Suprapubic skin (tissue), 4 donors: ENCODE results near the gene CYP3A4. TPM values are rescaled to one million over a fixed set of nuclear protein-coding genes. Genes with fewer than 3 reads are reported as not detected.
"Not testable (repeated sequence)": the region's sequence is repeated elsewhere in the genome, so short reads cannot be mapped to it uniquely, and the experiment has no call there.

Experiments
- DNase-seq, 2 donors: peaks; one replicate each; pipeline ENCODE4 v3.0.0-alpha.2; 2019; ENCODE audit warnings: low spot score in 2 of 2
- H3K27ac ChIP-seq: fragments of 200-600 bp; sonication (generic); one replicate; pipeline ENCODE4 v1.5.1; 2019
- H3K27me3 ChIP-seq: fragments of 200-600 bp; sonication (generic); one replicate; pipeline ENCODE4 v1.5.1; 2019
- H3K36me3 ChIP-seq: fragments of 200-600 bp; sonication (generic); one replicate; pipeline ENCODE4 v1.5.1; 2019
- H3K4me1 ChIP-seq: fragments of 200-600 bp; sonication (generic); one replicate; pipeline ENCODE4 v1.5.1; 2019
- H3K4me3 ChIP-seq: fragments of 200-600 bp; sonication (generic); one replicate; pipeline ENCODE4 v1.5.1; 2019; ENCODE audit warnings: mild to moderate bottlenecking
- H3K9me3 ChIP-seq: fragments of 200-600 bp; sonication (generic); one replicate; pipeline ENCODE4 v1.5.1; 2019
- EP300 ChIP-seq: sonication (generic); formaldehyde crosslinking; IDR thresholded peaks from one replicate; pipeline ENCODE4 v1.6.1; 2017; ENCODE audit warnings: antibody characterized with exemption
- POLR2A ChIP-seq, 2 donors: fragments of 450-650 bp; IDR thresholded peaks; one replicate each; pipeline ENCODE4 v1.6.1; 2017; ENCODE audit warnings: antibody characterized with exemption in 2 of 2, mild to moderate bottlenecking in 2 of 2, moderate library complexity in 2 of 2
- POLR2AphosphoS5 ChIP-seq, 3 donors: sonication (generic); formaldehyde crosslinking; IDR thresholded peaks; one replicate each; pipeline ENCODE4 v1.6.1; 2017; ENCODE audit warnings: antibody characterized with exemption in 3 of 3
- WGBS: methylation state at CpG from one replicate; pipeline ENCODE4 v1.1.5; 2018; 5-methylcytosine and 5-hydroxymethylcytosine counted together
- total RNA-seq, 4 donors: library from RNA; depleted of rRNA; stranded (reverse); fragments of >200 nt; gene quantifications; one replicate each; pipeline ENCODE4 v1.1.0, GENCODE V29; 2016
- TF ChIP-seq, protein P1 (sequence below), 2 donors: fragments of 200-600 bp in 1 of 2; fragments of 450-650 bp in 1 of 2; sonication (generic) in 1 of 2; IDR thresholded peaks; one replicate each; pipeline ENCODE4 v1.5.1; 2016 to 2019; ENCODE audit warnings: antibody characterized with exemption in 2 of 2, mild to moderate bottlenecking in 1 of 2, moderate library complexity in 1 of 2

CYP3A4 gene
- total RNA-seq, 4 donors from 2014 or later, result 2.3 to 7.8 (median 4.4) TPM

GRCh38 chr7:99782012-99782953, 1.7 kb downstream of the CYP3A4 start:
- TF ChIP-seq EP300, result no peak
- TF ChIP-seq, protein P1, sequence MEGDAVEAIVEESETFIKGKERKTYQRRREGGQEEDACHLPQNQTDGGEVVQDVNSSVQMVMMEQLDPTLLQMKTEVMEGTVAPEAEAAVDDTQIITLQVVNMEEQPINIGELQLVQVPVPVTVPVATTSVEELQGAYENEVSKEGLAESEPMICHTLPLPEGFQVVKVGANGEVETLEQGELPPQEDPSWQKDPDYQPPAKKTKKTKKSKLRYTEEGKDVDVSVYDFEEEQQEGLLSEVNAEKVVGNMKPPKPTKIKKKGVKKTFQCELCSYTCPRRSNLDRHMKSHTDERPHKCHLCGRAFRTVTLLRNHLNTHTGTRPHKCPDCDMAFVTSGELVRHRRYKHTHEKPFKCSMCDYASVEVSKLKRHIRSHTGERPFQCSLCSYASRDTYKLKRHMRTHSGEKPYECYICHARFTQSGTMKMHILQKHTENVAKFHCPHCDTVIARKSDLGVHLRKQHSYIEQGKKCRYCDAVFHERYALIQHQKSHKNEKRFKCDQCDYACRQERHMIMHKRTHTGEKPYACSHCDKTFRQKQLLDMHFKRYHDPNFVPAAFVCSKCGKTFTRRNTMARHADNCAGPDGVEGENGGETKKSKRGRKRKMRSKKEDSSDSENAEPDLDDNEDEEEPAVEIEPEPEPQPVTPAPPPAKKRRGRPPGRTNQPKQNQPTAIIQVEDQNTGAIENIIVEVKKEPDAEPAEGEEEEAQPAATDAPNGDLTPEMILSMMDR (IDR thresholded peaks at IDR 0.05), result no peak
- TF ChIP-seq POLR2A (IDR thresholded peaks at IDR 0.05), result no peak
- no peak for TF ChIP-seq POLR2AphosphoS5 (IDR thresholded peaks at IDR 0.05)
- no peak overlapping the region for H3K27ac ChIP-seq
- 61% methylated on average over 5 of the region's 5 CpGs for WGBS

DNA sequence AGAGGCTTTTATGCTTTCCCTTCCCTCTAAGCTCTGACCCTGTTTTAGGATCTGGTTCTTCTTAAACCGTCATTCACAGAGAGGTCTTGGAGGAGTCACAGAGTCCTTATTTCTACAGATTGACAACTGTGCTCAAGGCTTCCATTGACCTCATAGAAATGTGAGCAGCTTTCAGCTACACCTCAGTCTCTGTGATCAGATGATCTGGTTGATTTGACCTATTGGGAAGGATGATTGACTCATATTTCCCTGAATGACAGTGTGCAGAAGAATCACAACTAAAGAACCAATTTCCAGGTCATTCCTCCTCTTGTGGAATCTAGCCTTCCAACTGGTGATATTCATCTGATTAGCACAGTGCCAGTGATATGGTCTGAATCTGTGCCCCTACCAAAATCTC, 3.4 kb downstream of the CYP3A4 start:
- no peak overlapping the region for H3K4me3 ChIP-seq
- H3K4me1 ChIP-seq, result peaks cover 22% of the 10 kb centered on the region
- no peaks in the 10 kb centered on the region for H3K36me3 ChIP-seq
- TF ChIP-seq EP300, result no peak
- no peak for TF ChIP-seq POLR2A (IDR thresholded peaks at IDR 0.05)
- TF ChIP-seq POLR2AphosphoS5 (IDR thresholded peaks at IDR 0.05), result no peak
- TF ChIP-seq, protein P1 (IDR thresholded peaks at IDR 0.05), result no peak
- H3K9me3 ChIP-seq, result no peaks in the 10 kb centered on the region
- H3K27me3 ChIP-seq, result no peaks in the 10 kb centered on the region
- 100% methylated on average over 1 of the region's 1 CpG for WGBS
- no peak overlapping the region for H3K27ac ChIP-seq
- no peak for DNase-seq

More at GRCh38 chr7:99782012-99782953, 1.7 kb downstream of the CYP3A4 start:
- H3K36me3 ChIP-seq, result no peaks in the 10 kb centered on the region
- no peaks in the 10 kb centered on the region for H3K27me3 ChIP-seq
- no peaks in the 10 kb centered on the region for H3K9me3 ChIP-seq
- peaks cover 33% of the 10 kb centered on the region for H3K4me1 ChIP-seq
- DNase-seq, result no peak
- no peak overlapping the region for H3K4me3 ChIP-seq

- Histone ChIP-seq H3K27ac (no peak overlapping the region), H3K36me3 (no peaks in the 10 kb centered on the region), H3K27me3 (no peaks in the 10 kb centered on the region), H3K9me3 (no peaks in the 10 kb centered on the region), H3K4me1 (peaks cover 18% of the 10 kb centered on the region), H3K4me3 (no peak overlapping the region)
- TF ChIP-seq POLR2A (IDR thresholded peaks at IDR 0.05), result no peak
- no peak for TF ChIP-seq EP300
- TF ChIP-seq, protein P1 (IDR thresholded peaks at IDR 0.05), result no peak
- TF ChIP-seq POLR2AphosphoS5 (IDR thresholded peaks at IDR 0.05), result no peak
- no peak for DNase-seq
- 90% methylated on average over 3 of the region's 3 CpGs for WGBS
Measured at GRCh38 chr7:99779949-99780348, 4.0 kb downstream of the CYP3A4 start.

DNA sequence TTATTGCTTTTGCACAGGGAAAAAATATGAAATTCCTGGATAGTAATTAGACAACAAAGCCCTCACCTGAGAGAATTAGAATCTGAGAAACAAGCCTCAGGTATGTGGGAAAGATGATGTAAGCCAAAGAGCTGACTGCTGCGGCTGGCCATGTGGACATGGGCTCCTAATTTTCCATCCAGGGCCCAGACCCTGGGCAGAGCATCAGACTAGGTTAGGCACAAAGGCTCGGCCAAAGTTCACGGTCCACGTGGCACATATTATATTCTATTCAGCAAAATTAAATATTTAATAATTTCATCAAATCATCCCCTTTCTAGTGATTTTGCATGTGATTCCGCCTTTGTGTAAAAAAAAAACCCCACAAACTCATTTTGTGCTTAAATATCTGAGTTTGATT, 5.1 kb downstream of the CYP3A4 start:
- no peaks in the 10 kb centered on the region for H3K27me3 ChIP-seq
- H3K9me3 ChIP-seq, result no peaks in the 10 kb centered on the region
- peaks cover 9% of the 10 kb centered on the region for H3K4me1 ChIP-seq
- DNase-seq, result no peak
- no peak overlapping the region for H3K27ac ChIP-seq
- TF ChIP-seq EP300 (no peak), POLR2AphosphoS5 (IDR thresholded peaks at IDR 0.05) (no peak), POLR2A (IDR thresholded peaks at IDR 0.05) (no peak)
- TF ChIP-seq, protein P1 (IDR thresholded peaks at IDR 0.05), result no peak
- H3K36me3 ChIP-seq, result no peaks in the 10 kb centered on the region
- no peak overlapping the region for H3K4me3 ChIP-seq
- 83% methylated on average over 5 of the region's 5 CpGs for WGBS

GRCh38 chr7:99773395-99773794, 10.6 kb downstream of the CYP3A4 start:
- not testable (repeated sequence) for H3K9me3 ChIP-seq, H3K4me1 ChIP-seq, H3K36me3 ChIP-seq, H3K4me3 ChIP-seq, H3K27me3 ChIP-seq, DNase-seq, H3K27ac ChIP-seq
- 91% methylated on average over 1 of the region's 1 CpG for WGBS
